GM19043 (cell line): Measurements from ENCODE around the gene ENOPH1.
"Not testable (repeated sequence)": the region's sequence is repeated elsewhere in the genome, so short reads cannot be mapped to it uniquely, and the experiment has no call there.

ENCODE experiments used
- ATAC-seq: cut with Tn5 transposase; IDR thresholded peaks from one replicate; pipeline ENCODE4 v1.9.1; 2021; ENCODE audit warnings: low read depth; ENCODE audit not compliant: unreplicated experiment

The ENOPH1 gene

DNA sequence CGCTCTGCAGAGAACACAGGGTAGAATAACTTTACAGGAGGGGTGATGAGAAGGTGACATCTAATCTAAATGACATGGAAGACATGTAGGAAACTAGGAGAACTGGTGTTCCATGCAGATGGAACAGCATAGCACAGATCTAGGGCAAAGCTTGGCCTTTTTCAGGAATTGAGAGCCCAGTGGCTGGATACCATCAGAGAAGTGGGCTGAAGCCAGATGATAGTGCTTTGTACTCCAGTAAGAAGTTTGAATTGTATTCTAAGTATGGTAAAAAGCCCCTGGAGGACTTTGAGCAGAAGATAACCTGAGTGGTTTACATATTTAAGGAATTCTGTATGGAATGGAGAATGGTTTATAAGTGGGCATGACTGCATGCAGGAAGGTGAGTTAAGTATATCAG lies 32.8 kb downstream of the ENOPH1 start:
- ATAC-seq: no peak

GRCh38 chr4:82467471-82467870 lies 37.1 kb downstream of the ENOPH1 start:
- ATAC-seq: no peak

DNA sequence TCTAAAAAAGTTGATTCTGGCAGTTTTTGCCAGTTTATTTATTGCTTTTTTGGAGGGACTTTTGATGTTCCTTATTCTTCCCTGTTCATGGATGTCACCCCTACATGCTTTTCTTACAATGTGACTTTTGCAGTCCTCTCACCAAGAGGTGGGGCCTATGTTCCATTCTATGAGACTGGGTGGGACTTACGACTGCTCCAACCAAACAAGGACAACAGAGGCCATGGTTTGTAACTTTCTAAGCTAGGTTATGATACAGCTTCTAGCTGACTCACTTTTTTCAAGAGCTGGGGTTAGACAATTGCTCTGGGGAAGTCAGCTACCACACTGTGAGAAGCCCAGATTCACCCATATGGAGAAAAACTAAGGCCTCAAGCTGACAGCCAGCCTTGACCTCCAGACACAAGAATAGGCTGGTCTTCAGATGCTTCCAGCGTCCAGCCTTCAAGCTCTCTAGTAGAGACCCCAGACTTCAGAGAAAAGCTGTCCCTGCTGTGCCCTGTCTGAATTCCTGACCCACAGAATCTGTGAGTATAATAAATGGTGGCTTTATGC lies 39.5 kb downstream of the ENOPH1 start:
- ATAC-seq: no peak

- ATAC-seq: not testable (repeated sequence)
Measured at GRCh38 chr4:82473080-82473479, 42.7 kb downstream of the ENOPH1 start.

DNA sequence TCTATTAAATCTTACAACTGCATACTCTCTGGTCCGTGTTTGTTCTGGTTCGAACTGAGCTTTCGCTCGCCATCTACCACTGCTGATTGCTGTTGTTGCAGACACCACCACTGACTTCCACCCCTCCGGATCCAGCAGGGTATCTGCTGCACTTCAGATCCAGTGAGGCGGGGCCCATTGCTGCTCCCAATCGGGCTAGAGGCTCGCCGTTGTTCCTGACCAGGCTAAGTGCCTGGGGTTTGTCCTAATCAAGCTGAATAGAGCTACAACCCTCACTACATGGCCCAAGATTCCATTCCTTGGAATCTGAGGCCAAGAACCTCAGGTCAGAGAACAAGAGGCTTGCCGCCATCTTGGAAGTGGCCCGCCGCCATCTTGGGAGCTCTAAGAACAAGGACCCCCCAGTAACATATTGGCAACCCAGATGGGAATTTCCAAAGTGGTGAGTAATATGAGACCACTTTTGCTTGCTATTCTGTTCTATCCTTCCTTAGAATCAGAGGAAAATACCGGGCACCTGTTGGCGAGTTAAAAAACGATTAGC lies 43.3 kb downstream of the ENOPH1 start:
- no peak for ATAC-seq

GRCh38 chr4:82475931-82476330 lies 45.5 kb downstream of the ENOPH1 start:
- ATAC-seq: not testable (repeated sequence)

GRCh38 chr4:82477469-82477868 lies 47.1 kb downstream of the ENOPH1 start:
- not testable (repeated sequence) for ATAC-seq

DNA sequence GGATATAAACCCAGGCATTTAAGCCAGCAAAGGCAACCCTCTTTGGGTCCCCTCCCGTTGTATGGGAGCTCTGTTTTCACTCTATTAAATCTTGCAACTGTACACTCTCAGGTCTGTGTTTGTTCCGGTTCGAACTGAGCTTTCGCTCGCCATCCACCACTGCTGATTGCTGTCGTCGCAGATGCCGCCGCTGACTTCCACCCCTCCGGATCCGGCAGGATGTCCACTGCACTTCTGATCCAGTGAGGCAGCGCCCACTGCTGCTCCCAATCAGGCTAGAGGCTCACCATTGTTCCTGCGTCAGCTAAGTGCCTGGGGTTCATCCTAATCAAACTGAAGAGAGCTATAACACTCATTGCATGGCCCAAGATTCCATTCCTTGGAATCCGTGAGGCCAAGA lies 49.2 kb downstream of the ENOPH1 start:
- ATAC-seq: no peak

DNA sequence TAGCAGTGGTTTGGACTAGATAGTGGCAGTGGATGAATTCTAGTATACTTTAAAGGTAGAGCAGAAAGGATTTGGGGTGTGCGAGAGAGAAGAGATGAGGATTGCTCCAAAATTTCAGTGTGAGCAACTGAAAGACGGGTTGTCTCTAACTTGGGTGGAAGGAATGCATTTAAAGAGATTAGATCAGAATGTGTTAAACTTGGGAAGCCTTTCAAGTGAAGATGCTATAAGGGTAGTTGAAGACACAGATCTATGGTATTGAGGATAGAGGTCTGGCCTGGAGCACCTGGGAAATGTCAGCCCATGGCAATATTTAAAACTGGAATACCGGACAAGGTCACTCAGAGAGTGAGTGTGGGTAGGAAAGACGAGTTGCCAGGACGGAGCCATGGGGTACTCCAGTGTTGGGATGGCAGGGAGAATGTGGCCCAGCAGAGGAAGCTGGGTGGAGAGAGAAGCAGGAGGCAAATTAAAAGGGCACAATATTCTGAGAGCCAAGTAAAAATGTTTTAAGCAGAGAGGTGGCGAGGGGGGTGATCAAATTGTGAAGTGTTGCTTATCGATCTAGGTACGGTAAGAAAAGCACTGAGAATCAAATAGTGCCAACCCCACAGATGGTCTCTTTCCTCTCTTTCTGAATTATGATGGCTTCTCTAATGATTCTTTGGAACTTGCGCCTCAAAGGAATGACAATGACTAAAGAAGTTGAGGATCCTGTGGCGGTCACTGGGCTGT lies 50.5 kb downstream of the ENOPH1 start:
- ATAC-seq: no peak

- no peak for ATAC-seq
Measured at GRCh38 chr4:82481506-82481840, 51.1 kb downstream of the ENOPH1 start.

- no peak for ATAC-seq
Measured at GRCh38 chr4:82482387-82482786, 52.0 kb downstream of the ENOPH1 start.

DNA sequence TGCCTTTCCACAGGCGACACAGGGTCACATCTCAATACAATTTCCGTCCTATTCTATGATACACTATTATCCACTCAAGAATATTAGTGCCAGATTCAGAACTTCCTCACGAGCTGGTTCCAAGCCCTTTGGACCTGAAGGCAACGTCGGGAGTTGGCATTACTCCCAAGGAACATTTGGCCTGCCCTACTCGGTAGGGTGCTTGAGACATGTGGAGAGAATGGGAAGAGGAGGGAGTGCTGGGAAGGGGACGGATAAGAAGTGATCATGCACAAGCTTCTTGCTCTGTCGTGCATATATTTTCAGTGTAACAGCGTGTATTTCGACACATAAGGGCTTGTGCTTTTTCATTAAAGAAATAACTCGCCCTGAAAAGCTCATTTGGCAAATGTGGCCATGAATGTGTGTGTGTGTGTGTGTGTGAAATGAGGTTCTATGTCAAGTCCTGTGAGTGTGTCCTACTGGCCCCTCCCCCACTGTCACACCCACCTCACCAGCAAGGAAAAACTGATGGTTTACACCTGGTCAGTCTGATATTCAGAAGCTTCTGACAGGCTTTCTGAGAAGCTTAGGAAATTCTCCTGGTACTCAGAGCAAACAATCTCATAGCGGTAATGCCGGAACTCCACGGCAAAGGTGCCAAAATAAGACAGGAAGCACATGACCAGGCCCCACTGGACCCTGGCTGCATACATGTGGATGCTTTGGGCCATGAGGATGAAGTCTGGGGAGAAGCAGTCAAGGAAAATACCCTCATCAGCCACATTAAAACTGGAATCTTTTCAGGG lies 54.8 kb downstream of the ENOPH1 start:
- ATAC-seq: no peak

DNA sequence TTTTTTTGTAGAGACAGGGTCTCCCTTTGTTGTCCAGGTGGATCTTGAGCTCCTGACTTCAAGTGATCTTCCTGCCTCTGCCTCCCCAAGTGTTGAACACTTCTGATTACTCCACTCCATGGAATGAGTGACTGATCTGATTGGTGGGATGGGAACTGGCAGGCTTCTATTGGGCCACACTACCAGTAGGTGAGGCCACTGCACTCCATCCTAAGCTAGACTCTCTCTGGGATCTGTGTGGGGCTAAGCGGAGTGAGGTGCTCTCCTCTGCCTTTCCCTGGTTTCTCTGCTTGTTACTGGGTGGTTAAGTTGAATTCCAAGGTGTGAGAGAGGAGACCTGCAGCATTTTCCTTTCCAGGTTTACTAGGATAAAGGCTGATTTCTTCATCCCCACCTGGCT lies 58.7 kb downstream of the ENOPH1 start:
- no peak for ATAC-seq

DNA sequence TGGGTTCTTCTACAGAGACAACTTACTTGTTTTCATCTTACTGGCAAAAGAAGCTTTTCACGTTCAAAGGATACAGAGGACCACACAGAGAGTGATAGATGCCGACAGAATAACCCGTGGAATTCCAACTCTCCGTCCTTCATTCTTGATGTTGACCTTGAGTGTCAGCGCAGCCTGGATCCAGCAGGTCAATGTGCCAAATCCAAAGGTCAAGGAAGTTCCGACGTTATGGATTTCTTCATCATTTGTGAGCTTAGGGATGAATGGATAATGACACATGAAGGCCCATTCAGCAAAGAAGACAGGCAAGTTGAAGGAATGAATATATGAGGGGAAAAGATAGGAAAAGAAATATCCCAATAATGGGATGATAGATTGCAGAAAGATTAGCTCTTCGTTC lies 59.6 kb downstream of the ENOPH1 start:
- ATAC-seq: no peak

DNA sequence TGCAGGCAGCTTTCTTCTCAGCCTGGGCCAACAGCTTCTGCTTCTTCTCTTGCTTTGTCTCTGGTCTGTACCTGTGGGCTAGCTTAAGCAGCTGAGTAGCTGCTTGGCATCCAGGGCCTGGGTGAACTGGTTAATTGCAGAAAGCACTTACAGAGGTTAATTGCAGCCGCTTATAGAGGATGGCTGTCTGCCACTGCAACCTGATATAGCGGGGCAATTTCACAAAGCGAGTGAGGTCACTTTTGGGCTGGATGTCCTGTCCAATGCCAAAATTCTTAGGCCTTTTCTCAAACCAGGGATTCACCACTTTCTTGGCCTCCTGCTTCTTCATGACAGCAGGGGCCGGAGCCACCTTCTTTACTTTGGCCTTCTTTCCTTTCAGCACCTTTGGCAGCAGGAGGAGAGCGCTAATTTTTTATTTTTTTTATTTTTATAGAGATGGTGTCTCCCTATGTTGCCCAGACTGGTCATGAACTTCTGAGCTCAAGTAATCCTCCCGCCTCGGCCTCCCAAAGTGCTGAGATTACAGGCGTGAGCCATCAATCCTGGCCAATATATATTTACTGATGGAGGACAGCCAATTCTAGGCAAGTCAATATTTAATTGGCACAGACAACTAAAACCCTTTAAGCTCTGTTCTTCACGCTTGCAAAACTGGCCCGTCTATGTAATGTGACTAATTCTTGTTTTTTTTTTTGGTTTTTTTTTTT lies 61.0 kb downstream of the ENOPH1 start:
- ATAC-seq: no peak

GRCh38 chr4:82493721-82494425 lies 63.5 kb downstream of the ENOPH1 start:
- no peak for ATAC-seq

GRCh38 chr4:82495666-82496065 lies 65.3 kb downstream of the ENOPH1 start:
- ATAC-seq: no peak

DNA sequence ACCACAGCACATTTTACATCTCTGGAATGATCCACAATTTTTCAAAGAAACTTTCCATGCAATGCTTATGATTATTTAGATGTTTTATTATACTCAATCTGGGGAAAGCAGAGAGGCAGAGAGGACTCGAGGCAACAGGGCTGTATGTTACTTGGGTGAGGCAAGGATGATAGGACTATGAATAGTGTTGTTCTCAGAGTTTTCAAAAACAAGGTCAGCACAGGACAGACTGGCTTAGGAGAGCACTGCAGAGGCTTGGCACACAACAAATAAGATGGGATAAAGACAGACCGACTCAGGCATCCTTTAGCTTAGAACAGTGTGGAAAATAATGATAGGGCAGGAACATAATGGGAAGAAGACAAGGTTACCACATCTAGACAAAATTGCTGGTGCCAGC lies 66.0 kb downstream of the ENOPH1 start:
- no peak for ATAC-seq

GRCh38 chr4:82499738-82500434 lies 69.5 kb downstream of the ENOPH1 start:
- no peak for ATAC-seq
